Measurements from ENCODE around the gene AFAP1.

GRCh38 chr4:7917669-7918068 lies 22.0 kb downstream of the AFAP1 start:
- TF ChIP-seq CTCF (optimal IDR thresholded peaks at IDR 0.05 in 1 of 3, IDR thresholded peaks at IDR 0.05 in 1 of 3, conservative IDR thresholded peaks at IDR 0.05 in 1 of 3; ENCODE audit: extremely low read depth in 1 of 3, insufficient read depth in 2 of 3, low read length in 3 of 3) (no peak), EZH2 (IDR thresholded peaks at IDR 0.05; ENCODE audit: low read length) (no peak)
